PC-3 (cell line): Measurements from ENCODE around the gene PGBD5. TPM values are rescaled to one million over a fixed set of nuclear protein-coding genes. Genes with fewer than 3 reads are reported as not detected.

ENCODE experiments used
- ATAC-seq: fragments of 200-7000 bp; cut with Tn5 transposase; 2 replicates; pipeline ENCODE4 v1.9.1; 2020; ENCODE audit warnings: mild to moderate bottlenecking, moderate library complexity
- BruUV-seq: library from RNA; stranded (reverse); fragments of 400-500 nt; replicated peaks from 2 replicates; lab custom pipeline; 2021; lab: Mats Ljungman, UMichigan
- CTCF ChIA-PET: fragments of 300-600 bp; sonication (Branson Sonifier 250); formaldehyde crosslinking; loops from one replicate; lab custom pipeline; 2022; ENCODE audit warnings: antibody characterized with exemption; lab: Charles Lee
- POLR2A ChIA-PET: fragments of 300-600 bp; sonication (Branson Sonifier 250); formaldehyde crosslinking; loops from one replicate; lab custom pipeline; 2022; ENCODE audit warnings: antibody characterized with exemption; ENCODE audit not compliant: unreplicated experiment; lab: Charles Lee
- DNase-seq: peaks from one replicate; pipeline ENCODE4 v3.0.0-alpha.2; 2015
- H2AFZ ChIP-seq: fragments of 300-600 bp; sonication (generic); 2 replicates; pipeline ENCODE4 v1.6.0; 2016; ENCODE audit warnings: antibody characterized with exemption, low read length
- H3F3A ChIP-seq: fragments of 300-600 bp; sonication (generic); one replicate; pipeline ENCODE4 v1.6.0; 2017; ENCODE audit warnings: antibody characterized with exemption, low read length, control low read depth, mild to moderate bottlenecking; ENCODE audit not compliant: unreplicated experiment
- H3K27ac ChIP-seq: fragments of 300-600 bp; sonication (generic); 2 replicates; pipeline ENCODE4 v1.5.1; 2016; ENCODE audit warnings: mild to moderate bottlenecking, low read length
- H3K27me3 ChIP-seq: fragments of 300-600 bp; sonication (generic); 2 replicates; pipeline ENCODE4 v1.6.1; 2016; ENCODE audit warnings: low read length, mixed read lengths
- H3K36me3 ChIP-seq: fragments of 300-600 bp; sonication (generic); 2 replicates; pipeline ENCODE4 v1.6.1; 2016; ENCODE audit warnings: low read depth, mixed run types, low read length, mixed read lengths
- H3K4me1 ChIP-seq: fragments of 300-600 bp; sonication (generic); 2 replicates; pipeline ENCODE4 v1.5.1; 2016; ENCODE audit warnings: low read length; ENCODE audit not compliant: insufficient read depth
- H3K4me2 ChIP-seq: fragments of 300-600 bp; sonication (generic); 2 replicates; pipeline ENCODE4 v1.6.0; 2016; ENCODE audit warnings: low read length
- H3K4me3 ChIP-seq: fragments of 300-600 bp; sonication (generic); 2 replicates; pipeline ENCODE4 v1.5.1; 2016; ENCODE audit warnings: mild to moderate bottlenecking, low read length, mixed read lengths
- H3K79me2 ChIP-seq: fragments of 300-600 bp; sonication (generic); 2 replicates; pipeline ENCODE4 v1.6.1; 2017; ENCODE audit warnings: low read length, mixed read lengths
- H3K9ac ChIP-seq: fragments of 300-600 bp; sonication (generic); 2 replicates; pipeline ENCODE4 v1.6.0; 2016; ENCODE audit warnings: mild to moderate bottlenecking, low read length
- H3K9me2 ChIP-seq: fragments of 300-600 bp; sonication (generic); replicated peaks from 2 replicates; pipeline ENCODE4 v1.6.1; 2016; ENCODE audit warnings: mixed run types, low read length, mixed read lengths
- H3K9me3 ChIP-seq: fragments of 300-600 bp; sonication (generic); 2 replicates; pipeline ENCODE4 v1.6.1; 2016; ENCODE audit warnings: low read length, mixed read lengths
- H4K20me1 ChIP-seq: fragments of 300-600 bp; sonication (generic); 2 replicates; pipeline ENCODE4 v1.6.1; 2016; ENCODE audit warnings: low read length, mixed read lengths
- EZH2 ChIP-seq: fragments of 300-600 bp; sonication (generic); IDR thresholded peaks from one replicate; pipeline ENCODE4 v1.6.1; 2017; ENCODE audit warnings: antibody characterized with exemption, mild to moderate bottlenecking, low read length; ENCODE audit not compliant: unreplicated experiment
- EZH2phosphoT487 ChIP-seq: fragments of 300-600 bp; sonication (generic); IDR thresholded peaks from 2 replicates; pipeline ENCODE4 v1.6.1; 2018; ENCODE audit warnings: mild to moderate bottlenecking, antibody characterized with exemption, low read length, borderline replicate concordance
- intact Hi-C: fragments of 100-400 bp; cut with micrococcal nuclease; formaldehyde crosslinking; loops from 2 replicates; pipeline ENCODE4 v1.9.0; 2023
- total RNA-seq: library from RNA; depleted of rRNA; stranded (reverse); fragments of >200 nt; gene quantifications from 2 replicates; pipeline ENCODE4 v1.2.3, GENCODE V29; 2014
- TF ChIP-seq, protein P1 (sequence below): fragments of 300-600 bp; sonication (generic); conservative IDR thresholded peaks from 2 replicates; pipeline ENCODE4 v1.5.1; 2017; ENCODE audit warnings: antibody characterized with exemption, low read depth, mild to moderate bottlenecking, low read length

The PGBD5 gene
- total RNA-seq, 1 experiment from 2014 or later = under 0.01 TPM

DNA sequence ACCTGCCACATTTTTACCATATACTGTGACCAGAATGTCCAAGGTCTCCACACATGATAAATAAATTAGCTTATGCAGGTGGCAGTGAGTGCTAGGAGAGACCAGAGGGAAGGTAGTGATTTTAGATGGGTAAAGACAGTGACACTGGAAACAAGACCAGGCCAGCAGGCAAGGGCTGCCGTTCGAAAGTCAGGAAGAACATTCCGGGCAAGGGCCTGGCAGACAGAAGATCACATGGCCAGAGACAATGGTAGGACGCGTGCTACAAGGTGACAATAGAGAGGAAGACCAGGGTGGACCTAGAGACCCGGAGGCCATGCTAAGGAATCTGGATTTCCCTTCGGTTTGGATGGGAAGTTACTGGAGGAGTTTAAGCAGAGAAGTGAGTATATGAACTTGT is 9.7 kb downstream of the PGBD5 start:
- peaks cover 97% of the 10 kb centered on the region for H3K27me3 ChIP-seq
- H3K4me2 ChIP-seq = no peak overlapping the region
- no peaks in the 10 kb centered on the region for H3K4me1 ChIP-seq
- H3K27ac ChIP-seq = no peak overlapping the region
- intact Hi-C loops = no loop called here
- BruUV-seq = no TSS peak
- H3K79me2 ChIP-seq = no peaks in the 10 kb centered on the region
- POLR2A ChIA-PET = no interaction called here
- no peaks in the 10 kb centered on the region for H3K36me3 ChIP-seq
- no peak overlapping the region for H2AFZ ChIP-seq
- H3K9me3 ChIP-seq = no peaks in the 10 kb centered on the region
- CTCF ChIA-PET = no interaction called here
- ATAC-seq (no peak), DNase-seq (no peak)
- H3K4me3 ChIP-seq = no peak overlapping the region
- TF ChIP-seq EZH2phosphoT487 (no peak), EZH2 (no peak)
- TF ChIP-seq, protein P1, sequence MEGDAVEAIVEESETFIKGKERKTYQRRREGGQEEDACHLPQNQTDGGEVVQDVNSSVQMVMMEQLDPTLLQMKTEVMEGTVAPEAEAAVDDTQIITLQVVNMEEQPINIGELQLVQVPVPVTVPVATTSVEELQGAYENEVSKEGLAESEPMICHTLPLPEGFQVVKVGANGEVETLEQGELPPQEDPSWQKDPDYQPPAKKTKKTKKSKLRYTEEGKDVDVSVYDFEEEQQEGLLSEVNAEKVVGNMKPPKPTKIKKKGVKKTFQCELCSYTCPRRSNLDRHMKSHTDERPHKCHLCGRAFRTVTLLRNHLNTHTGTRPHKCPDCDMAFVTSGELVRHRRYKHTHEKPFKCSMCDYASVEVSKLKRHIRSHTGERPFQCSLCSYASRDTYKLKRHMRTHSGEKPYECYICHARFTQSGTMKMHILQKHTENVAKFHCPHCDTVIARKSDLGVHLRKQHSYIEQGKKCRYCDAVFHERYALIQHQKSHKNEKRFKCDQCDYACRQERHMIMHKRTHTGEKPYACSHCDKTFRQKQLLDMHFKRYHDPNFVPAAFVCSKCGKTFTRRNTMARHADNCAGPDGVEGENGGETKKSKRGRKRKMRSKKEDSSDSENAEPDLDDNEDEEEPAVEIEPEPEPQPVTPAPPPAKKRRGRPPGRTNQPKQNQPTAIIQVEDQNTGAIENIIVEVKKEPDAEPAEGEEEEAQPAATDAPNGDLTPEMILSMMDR = no peak
- H3K9ac ChIP-seq = no peak overlapping the region
- no peaks in the 10 kb centered on the region for H3K9me2 ChIP-seq
- no peaks in the 10 kb centered on the region for H4K20me1 ChIP-seq
- no peaks in the 10 kb centered on the region for H3F3A ChIP-seq

DNA sequence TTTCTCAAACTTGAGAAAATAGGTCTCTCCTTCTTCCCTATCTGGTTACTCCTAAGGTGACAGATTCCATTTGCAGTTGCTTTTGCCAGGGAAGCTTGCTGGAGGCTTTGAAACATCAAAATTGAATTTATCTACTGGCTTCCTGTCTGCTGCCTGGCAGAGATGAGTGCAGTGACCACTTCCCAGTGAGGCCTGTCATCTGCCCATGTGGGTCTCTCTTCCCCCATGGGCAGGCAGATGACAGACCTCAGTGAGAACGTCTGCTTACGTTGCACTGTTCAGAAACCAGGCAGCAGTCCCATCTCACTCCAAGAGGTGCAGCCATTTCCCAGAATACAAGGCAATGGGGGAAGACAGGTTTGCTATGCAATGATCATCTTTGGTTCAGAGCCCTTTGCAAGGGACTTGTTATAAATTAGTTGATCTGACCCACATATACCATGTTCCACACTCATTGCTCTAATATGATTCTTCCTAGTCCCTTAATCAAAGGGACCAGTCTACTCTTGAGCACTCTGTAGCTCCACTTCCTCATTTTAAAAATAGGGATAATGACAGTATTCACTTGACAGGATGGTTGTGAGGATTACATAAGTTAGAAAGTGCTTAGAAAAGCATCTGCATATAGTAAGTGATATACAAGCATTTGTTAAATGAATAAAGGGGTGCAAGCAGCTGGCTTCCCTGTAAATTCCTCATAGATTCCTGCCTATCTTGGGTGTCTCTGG is 10.6 kb downstream of the PGBD5 start:
- Histone ChIP-seq H3K9me3 (no peaks in the 10 kb centered on the region), H4K20me1 (no peaks in the 10 kb centered on the region), H3K4me2 (no peak overlapping the region), H3K9me2 (no peaks in the 10 kb centered on the region), H3K27ac (no peak overlapping the region), H3K36me3 (no peaks in the 10 kb centered on the region), H3K9ac (no peak overlapping the region), H3K27me3 (peaks cover 97% of the 10 kb centered on the region), H3K4me1 (no peaks in the 10 kb centered on the region), H2AFZ (no peak overlapping the region), H3K4me3 (no peak overlapping the region), H3F3A (no peaks in the 10 kb centered on the region), H3K79me2 (no peaks in the 10 kb centered on the region)
- CTCF ChIA-PET = interaction anchor here (0.6 kb wide), 1 partner anchor 430 kb away, joined by 3 read pairs; no protein-coding TSS in a partner anchor
- no peak for ATAC-seq
- DNase-seq = no peak
- no peak for TF ChIP-seq EZH2phosphoT487
- TF ChIP-seq, protein P1 = no peak
- no peak for TF ChIP-seq EZH2
- no TSS peak for BruUV-seq
- intact Hi-C loops = no loop called here
- POLR2A ChIA-PET = no interaction called here

DNA sequence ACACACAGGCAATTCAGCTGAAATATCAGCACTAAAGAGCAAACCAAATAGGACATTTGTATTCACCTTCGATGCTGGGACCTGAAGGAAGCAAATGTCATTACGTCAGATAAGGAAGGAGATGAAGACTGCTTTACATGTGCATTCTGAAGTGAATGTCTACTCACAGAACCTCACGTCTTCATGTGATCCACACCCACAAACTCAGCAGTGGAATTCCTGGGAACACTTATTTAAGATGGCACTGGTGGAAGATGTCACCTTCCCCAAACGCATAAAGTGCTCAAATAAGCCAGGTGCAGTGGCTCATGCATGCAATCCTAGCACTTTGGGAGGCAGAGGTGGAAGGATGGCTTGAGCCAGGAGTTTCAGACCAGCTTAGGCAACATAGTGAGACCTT is 11.4 kb downstream of the PGBD5 start:
- ATAC-seq = no peak
- TF ChIP-seq, protein P1 = no peak
- no peak for TF ChIP-seq EZH2phosphoT487
- no peak for TF ChIP-seq EZH2
- POLR2A ChIA-PET = no interaction called here

More for the DNA sequence above, 11.4 kb downstream of the PGBD5 start:
- H3K36me3 ChIP-seq = no peaks in the 10 kb centered on the region
- H4K20me1 ChIP-seq = no peaks in the 10 kb centered on the region
- DNase-seq = no peak
- H3K4me3 ChIP-seq = no peak overlapping the region
- H3K4me2 ChIP-seq = no peak overlapping the region
- H3F3A ChIP-seq = no peaks in the 10 kb centered on the region
- no TSS peak for BruUV-seq
- H3K9me2 ChIP-seq = no peaks in the 10 kb centered on the region
- H3K9ac ChIP-seq = no peak overlapping the region
- intact Hi-C loops = no loop called here
- no peaks in the 10 kb centered on the region for H3K4me1 ChIP-seq
- no peaks in the 10 kb centered on the region for H3K9me3 ChIP-seq
- no peak overlapping the region for H2AFZ ChIP-seq
- H3K27me3 ChIP-seq = peaks cover 95% of the 10 kb centered on the region
- no peaks in the 10 kb centered on the region for H3K79me2 ChIP-seq
- no peak overlapping the region for H3K27ac ChIP-seq
- CTCF ChIA-PET = no interaction called here
